OCI-LY3 (cell line): Measurements from ENCODE around the gene ARRDC4.

Source experiments
- H2AFZ ChIP-seq: fragments of 200-600, 300-600 bp; shearing (Covaris generic); 2 replicates; pipeline ENCODE4 v1.6.0; 2014; ENCODE audit warnings: antibody characterized with exemption, low read depth, low read length
- H3K27ac ChIP-seq: fragments of 200-600, 300-600 bp; sonication (generic); 2 replicates; pipeline ENCODE4 v1.5.1; 2014; ENCODE audit warnings: mild to moderate bottlenecking, low read length, moderate library complexity, mixed read lengths
- H3K27me3 ChIP-seq: fragments of 200-600, 300-600 bp; sonication (generic); 2 replicates; pipeline ENCODE4 v1.6.1; 2014; ENCODE audit warnings: low read depth, low read length, mixed read lengths
- H3K36me3 ChIP-seq: fragments of 200-600, 300-600 bp; sonication (generic); replicated peaks from 2 replicates; pipeline ENCODE3; 2014; ENCODE audit warnings: low read depth, low read length, mixed read lengths
- H3K4me1 ChIP-seq: fragments of 300-600, 200-600 bp; sonication (generic); 2 replicates; pipeline ENCODE4 v1.6.1; 2014; ENCODE audit warnings: low read length, mixed read lengths
- H3K4me2 ChIP-seq: fragments of 200-600, 300-600 bp; sonication (generic); 2 replicates; pipeline ENCODE4 v1.6.1; 2014; ENCODE audit warnings: low read length, mixed read lengths
- H3K4me3 ChIP-seq: fragments of 300-600, 200-600 bp; sonication (generic); 2 replicates; pipeline ENCODE4 v1.5.1; 2014; ENCODE audit warnings: antibody characterized with exemption, mild to moderate bottlenecking, low read length, moderate library complexity
- H3K79me2 ChIP-seq: fragments of 300-600, 200-600 bp; shearing (Covaris generic); 2 replicates; pipeline ENCODE4 v1.6.1; 2014; ENCODE audit warnings: mild to moderate bottlenecking, low read length, mixed read lengths
- H3K9ac ChIP-seq: fragments of 300-600, 200-600 bp; shearing (Covaris generic); 2 replicates; pipeline ENCODE4 v1.6.0; 2014; ENCODE audit warnings: mild to moderate bottlenecking, low read length, moderate library complexity
- H3K9me3 ChIP-seq: fragments of 200-600, 300-600 bp; shearing (Covaris generic); 2 replicates; pipeline ENCODE4 v1.6.1; 2014; ENCODE audit warnings: low read length, mixed read lengths; ENCODE audit not compliant: insufficient read depth
- H4K20me1 ChIP-seq: fragments of 200-600, 300-600 bp; sonication (generic); 2 replicates; pipeline ENCODE4 v1.6.1; 2016; ENCODE audit warnings: low read length, mixed read lengths; ENCODE audit not compliant: insufficient read depth
- EZH2phosphoT487 ChIP-seq: fragments of 200-600 bp; shearing (Covaris generic); IDR thresholded peaks from 2 replicates; pipeline ENCODE4 v1.6.1; 2018; ENCODE audit warnings: antibody characterized with exemption, mixed run types, low read depth
- TF ChIP-seq, protein P1 (sequence below): fragments of 200-600, 300-600 bp; sonication (generic); IDR thresholded peaks from 2 replicates; pipeline ENCODE4 v1.5.1; 2014; ENCODE audit warnings: antibody characterized with exemption, low read length, low read depth

The ARRDC4 gene

DNA sequence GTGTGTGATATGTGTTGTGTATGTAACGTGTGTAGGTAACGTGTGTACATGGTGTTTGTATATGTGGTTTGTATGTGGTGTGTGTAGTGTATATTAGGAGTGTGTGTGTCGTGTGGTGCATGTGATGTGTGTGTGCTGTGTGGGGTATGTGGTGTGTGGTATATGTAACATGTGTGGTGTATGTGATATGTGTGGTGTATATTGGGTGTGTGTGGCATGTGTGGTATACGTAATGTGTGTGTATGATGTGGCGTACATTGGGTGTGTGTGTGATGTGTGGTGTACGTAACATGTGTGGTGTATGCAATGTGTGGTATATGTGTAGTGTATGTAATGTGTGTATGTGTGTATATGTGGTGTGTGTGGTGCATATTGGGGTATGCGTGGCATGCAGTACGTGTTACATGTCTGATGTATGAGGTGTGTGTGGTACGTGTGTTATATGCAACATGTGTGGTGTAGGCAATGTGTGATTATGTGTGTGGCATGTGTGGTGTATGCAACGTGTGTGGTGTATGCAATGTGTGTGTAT, 41.2 kb downstream of the ARRDC4 start:
- H3K4me3 ChIP-seq = no peak overlapping the region
- H3K9ac ChIP-seq = no peak overlapping the region
- no peaks in the 10 kb centered on the region for H3K27me3 ChIP-seq
- H3K27ac ChIP-seq = no peak overlapping the region
- TF ChIP-seq, protein P1, sequence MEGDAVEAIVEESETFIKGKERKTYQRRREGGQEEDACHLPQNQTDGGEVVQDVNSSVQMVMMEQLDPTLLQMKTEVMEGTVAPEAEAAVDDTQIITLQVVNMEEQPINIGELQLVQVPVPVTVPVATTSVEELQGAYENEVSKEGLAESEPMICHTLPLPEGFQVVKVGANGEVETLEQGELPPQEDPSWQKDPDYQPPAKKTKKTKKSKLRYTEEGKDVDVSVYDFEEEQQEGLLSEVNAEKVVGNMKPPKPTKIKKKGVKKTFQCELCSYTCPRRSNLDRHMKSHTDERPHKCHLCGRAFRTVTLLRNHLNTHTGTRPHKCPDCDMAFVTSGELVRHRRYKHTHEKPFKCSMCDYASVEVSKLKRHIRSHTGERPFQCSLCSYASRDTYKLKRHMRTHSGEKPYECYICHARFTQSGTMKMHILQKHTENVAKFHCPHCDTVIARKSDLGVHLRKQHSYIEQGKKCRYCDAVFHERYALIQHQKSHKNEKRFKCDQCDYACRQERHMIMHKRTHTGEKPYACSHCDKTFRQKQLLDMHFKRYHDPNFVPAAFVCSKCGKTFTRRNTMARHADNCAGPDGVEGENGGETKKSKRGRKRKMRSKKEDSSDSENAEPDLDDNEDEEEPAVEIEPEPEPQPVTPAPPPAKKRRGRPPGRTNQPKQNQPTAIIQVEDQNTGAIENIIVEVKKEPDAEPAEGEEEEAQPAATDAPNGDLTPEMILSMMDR = no peak
- TF ChIP-seq EZH2phosphoT487 = no peak
- no peaks in the 10 kb centered on the region for H3K36me3 ChIP-seq
- no peak overlapping the region for H3K4me2 ChIP-seq
- H2AFZ ChIP-seq = no peak overlapping the region
- no peaks in the 10 kb centered on the region for H3K4me1 ChIP-seq
- no peaks in the 10 kb centered on the region for H3K79me2 ChIP-seq
- H3K9me3 ChIP-seq = peaks cover 5% of the 10 kb centered on the region
- H4K20me1 ChIP-seq = no peaks in the 10 kb centered on the region

DNA sequence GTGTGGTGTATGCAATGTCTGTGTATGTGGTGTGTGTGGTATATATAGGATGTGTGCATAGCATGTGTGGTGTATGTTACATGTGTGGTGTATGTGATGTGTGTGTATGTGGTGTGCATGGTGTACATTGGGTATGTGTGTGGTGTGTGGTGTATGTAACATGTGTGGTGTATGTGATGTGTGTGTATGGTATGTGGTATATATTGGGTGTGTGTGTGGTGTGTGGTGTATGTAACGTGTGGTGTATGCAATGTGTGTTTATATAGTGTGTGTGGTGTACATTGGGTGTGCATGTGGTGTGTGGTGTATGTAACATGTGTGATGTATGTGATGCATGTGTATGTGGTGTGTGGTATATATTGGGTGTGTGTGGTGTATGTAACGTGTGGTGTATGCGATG, 41.9 kb downstream of the ARRDC4 start:
- H3K4me3 ChIP-seq = no peak overlapping the region
- H3K79me2 ChIP-seq = no peaks in the 10 kb centered on the region
- TF ChIP-seq EZH2phosphoT487 = no peak
- TF ChIP-seq, protein P1 = no peak

DNA sequence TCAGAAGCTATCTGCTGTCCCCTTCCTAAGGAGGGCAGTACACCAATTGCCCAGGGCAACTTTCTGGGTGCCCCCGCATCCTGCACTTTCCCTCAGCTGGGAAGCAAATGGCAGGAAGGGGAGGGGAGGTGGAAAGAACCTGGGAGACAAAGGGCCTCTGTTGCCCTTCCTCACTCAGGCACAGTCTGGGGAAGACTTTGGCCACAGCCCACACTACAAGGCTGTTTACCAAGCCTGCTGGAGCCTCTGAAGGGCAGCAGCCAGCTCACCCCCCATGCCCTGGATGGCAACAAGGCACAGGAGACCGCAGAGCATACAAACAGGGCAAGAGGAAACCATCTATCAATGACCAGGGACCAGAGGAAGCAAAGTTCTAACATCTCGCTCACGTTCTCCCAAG, 42.4 kb downstream of the ARRDC4 start:
- H3K79me2 ChIP-seq = no peaks in the 10 kb centered on the region
- no peaks in the 10 kb centered on the region for H3K4me1 ChIP-seq
- H2AFZ ChIP-seq = no peak overlapping the region
- H3K4me2 ChIP-seq = no peak overlapping the region
- peaks cover 5% of the 10 kb centered on the region for H3K9me3 ChIP-seq
- H3K27ac ChIP-seq = no peak overlapping the region
- no peaks in the 10 kb centered on the region for H3K36me3 ChIP-seq
- H3K27me3 ChIP-seq = no peaks in the 10 kb centered on the region
- no peak overlapping the region for H3K9ac ChIP-seq
- no peak overlapping the region for H3K4me3 ChIP-seq
- no peaks in the 10 kb centered on the region for H4K20me1 ChIP-seq
- no peak for TF ChIP-seq EZH2phosphoT487
- TF ChIP-seq, protein P1 = no peak

More for the DNA sequence above, 41.9 kb downstream of the ARRDC4 start:
- Histone ChIP-seq H3K4me2 (no peak overlapping the region), H3K36me3 (no peaks in the 10 kb centered on the region), H3K27ac (no peak overlapping the region), H2AFZ (no peak overlapping the region), H4K20me1 (no peaks in the 10 kb centered on the region), H3K27me3 (no peaks in the 10 kb centered on the region), H3K9me3 (peaks cover 5% of the 10 kb centered on the region), H3K9ac (no peak overlapping the region), H3K4me1 (no peaks in the 10 kb centered on the region)

DNA sequence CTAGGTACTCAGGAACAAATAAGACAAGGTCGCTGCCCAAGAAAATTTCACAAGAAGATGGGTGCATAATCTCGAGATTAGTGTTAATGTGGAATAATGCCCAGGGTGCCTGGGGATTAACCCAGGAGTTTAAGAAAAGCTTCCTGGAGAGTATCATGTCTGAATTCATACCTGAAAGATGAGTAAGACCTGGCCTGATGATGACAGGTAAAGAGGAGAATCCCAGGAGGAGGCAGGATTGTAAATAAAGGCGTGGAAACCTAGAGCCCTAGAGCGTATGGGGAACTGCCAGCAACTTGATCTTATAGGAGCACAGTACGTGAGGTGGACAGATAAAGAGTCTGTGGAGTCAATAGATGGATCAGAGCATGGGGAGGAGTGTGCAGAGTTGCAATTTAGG, 43.0 kb downstream of the ARRDC4 start:
- no peak overlapping the region for H3K27ac ChIP-seq
- H3K79me2 ChIP-seq = no peaks in the 10 kb centered on the region
- no peak overlapping the region for H3K4me2 ChIP-seq
- H3K4me1 ChIP-seq = no peaks in the 10 kb centered on the region
- no peaks in the 10 kb centered on the region for H3K27me3 ChIP-seq
- no peak overlapping the region for H3K9ac ChIP-seq
- TF ChIP-seq, protein P1 = no peak
- no peak for TF ChIP-seq EZH2phosphoT487
- H2AFZ ChIP-seq = no peak overlapping the region
- peaks cover 5% of the 10 kb centered on the region for H3K9me3 ChIP-seq
- no peak overlapping the region for H3K4me3 ChIP-seq
- no peaks in the 10 kb centered on the region for H3K36me3 ChIP-seq
- H4K20me1 ChIP-seq = no peaks in the 10 kb centered on the region
